GM18505 (cell line): Measurements from ENCODE around the gene TMEM109.

Source experiments
- ATAC-seq: cut with Tn5 transposase; IDR thresholded peaks from one replicate; pipeline ENCODE4 v1.9.1; 2021; ENCODE audit not compliant: unreplicated experiment
- POLR2A ChIP-seq: IDR thresholded peaks from 4 replicates; pipeline ENCODE4 v1.6.1; 2011; ENCODE audit warnings: borderline replicate concordance; ENCODE audit not compliant: insufficient read depth, insufficient read length; ENCODE audit errors: extremely low read depth

The TMEM109 gene

GRCh38 chr11:60910281-60910687 is 3.7 kb upstream of the TMEM109 start:
- peak; percentile 34 for ATAC-seq

GRCh38 chr11:60910711-60911380 is 3.1 kb upstream of the TMEM109 start:
- no peak for ATAC-seq

More at GRCh38 chr11:60910281-60910687, 3.7 kb upstream of the TMEM109 start:
- peak; percentile 27 for TF ChIP-seq POLR2A

GRCh38 chr11:60912223-60912850 is 1.6 kb upstream of the TMEM109 start:
- TF ChIP-seq POLR2A: no peak
- ATAC-seq: no peak

More at GRCh38 chr11:60910711-60911380, 3.1 kb upstream of the TMEM109 start:
- TF ChIP-seq POLR2A: no peak

GRCh38 chr11:60912851-60913528 is 968 bp upstream of the TMEM109 start:
- no peak for ATAC-seq

GRCh38 chr11:60914633-60915247 is 782 bp downstream of the TMEM109 start:
- peak; percentile 1 for ATAC-seq
- TF ChIP-seq POLR2A: no peak

More at GRCh38 chr11:60912851-60913528, 968 bp upstream of the TMEM109 start:
- no peak for TF ChIP-seq POLR2A

GRCh38 chr11:60915248-60915914 is 1.4 kb downstream of the TMEM109 start:
- peak; percentile 43 for ATAC-seq
- TF ChIP-seq POLR2A: no peak

GRCh38 chr11:60916669-60917206 is 2.8 kb downstream of the TMEM109 start:
- ATAC-seq: no peak
- no peak for TF ChIP-seq POLR2A

- TF ChIP-seq POLR2A: no peak
- no peak for ATAC-seq
Measured at GRCh38 chr11:60917267-60917666, 3.3 kb downstream of the TMEM109 start.

GRCh38 chr11:60918251-60918938 is 4.4 kb downstream of the TMEM109 start:
- no peak for ATAC-seq
- no peak for TF ChIP-seq POLR2A

GRCh38 chr11:60918939-60919265 is 4.9 kb downstream of the TMEM109 start:
- no peak for ATAC-seq
- TF ChIP-seq POLR2A: no peak

GRCh38 chr11:60919320-60919719 is 5.4 kb downstream of the TMEM109 start:
- ATAC-seq: no peak
- TF ChIP-seq POLR2A: no peak

GRCh38 chr11:60919956-60920355 is 6.0 kb downstream of the TMEM109 start:
- ATAC-seq: no peak
- TF ChIP-seq POLR2A: no peak
